Measurements from ENCODE around the gene UVSSA. TPM values are rescaled to one million over a fixed set of nuclear protein-coding genes. Genes with fewer than 3 reads are reported as not detected.
A peak's percentile ranks its signal among the peaks of the same experiment; 100 is the strongest.
"Not testable (repeated sequence)": the region's sequence is repeated elsewhere in the genome, so short reads cannot be mapped to it uniquely, and the experiment has no call there.

The UVSSA gene
- total and polyA plus RNA-seq, 8 donors = 9.2 to 30.9 (median 14.5) TPM

DNA sequence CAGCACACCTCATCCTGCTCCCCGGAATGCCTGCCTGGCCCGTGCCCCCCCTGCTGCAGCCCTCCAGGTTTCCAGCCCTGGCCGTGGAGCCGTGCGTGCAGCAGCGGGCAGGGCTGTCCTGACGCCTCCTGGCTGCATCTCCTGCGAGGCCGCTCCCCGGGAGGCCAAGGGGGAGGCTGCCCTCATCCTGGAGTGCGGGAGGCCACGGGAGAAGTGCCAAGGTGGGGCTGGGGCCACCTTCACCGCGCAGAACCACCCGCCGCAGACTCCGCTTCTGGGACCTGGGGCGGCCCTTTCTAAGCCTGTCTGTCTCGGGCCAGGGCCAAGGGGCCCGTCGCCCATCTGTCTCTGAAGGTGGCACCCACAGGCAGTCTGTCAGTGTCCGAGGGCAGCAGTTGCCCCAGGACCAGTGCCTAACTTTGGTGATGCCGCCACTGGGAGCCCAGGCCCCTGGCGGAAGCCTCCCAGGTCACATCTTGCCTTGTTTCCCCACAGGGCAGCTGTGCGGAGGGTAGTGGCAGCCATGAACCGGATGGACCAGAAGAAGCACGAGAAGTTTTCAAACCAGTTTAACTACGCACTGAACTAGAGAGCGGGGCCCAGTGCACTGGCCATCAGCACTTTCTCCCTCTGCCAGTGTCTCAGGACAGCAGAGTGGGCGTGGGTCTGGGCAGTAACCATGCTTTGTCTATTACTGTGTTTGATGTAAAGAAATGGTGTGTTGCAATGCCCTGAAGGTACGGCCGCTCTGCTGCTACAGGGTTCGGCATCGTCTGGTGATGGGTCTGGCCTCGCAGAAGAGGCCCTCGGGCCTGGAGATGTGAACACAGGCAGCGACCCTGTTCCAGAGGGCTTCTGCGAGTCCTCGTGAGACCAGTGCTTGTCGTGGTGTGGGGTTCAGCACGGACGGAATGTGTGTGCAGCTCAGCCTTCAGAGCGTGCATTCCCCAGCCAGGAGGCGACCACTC, 38.6 kb downstream of the UVSSA start:
- Histone ChIP-seq H3K9me3 (no peaks in the 10 kb centered on the region), H3K4me1 (no peaks in the 10 kb centered on the region), H3K27ac (no peak overlapping the region), H3K4me3 (no peak overlapping the region), H3K27me3 (no peaks in the 10 kb centered on the region), H3K36me3 (peaks cover 0 to 9% (median 5%) of the 10 kb centered on the region in 3 donors)
- TF ChIP-seq, protein P1, sequence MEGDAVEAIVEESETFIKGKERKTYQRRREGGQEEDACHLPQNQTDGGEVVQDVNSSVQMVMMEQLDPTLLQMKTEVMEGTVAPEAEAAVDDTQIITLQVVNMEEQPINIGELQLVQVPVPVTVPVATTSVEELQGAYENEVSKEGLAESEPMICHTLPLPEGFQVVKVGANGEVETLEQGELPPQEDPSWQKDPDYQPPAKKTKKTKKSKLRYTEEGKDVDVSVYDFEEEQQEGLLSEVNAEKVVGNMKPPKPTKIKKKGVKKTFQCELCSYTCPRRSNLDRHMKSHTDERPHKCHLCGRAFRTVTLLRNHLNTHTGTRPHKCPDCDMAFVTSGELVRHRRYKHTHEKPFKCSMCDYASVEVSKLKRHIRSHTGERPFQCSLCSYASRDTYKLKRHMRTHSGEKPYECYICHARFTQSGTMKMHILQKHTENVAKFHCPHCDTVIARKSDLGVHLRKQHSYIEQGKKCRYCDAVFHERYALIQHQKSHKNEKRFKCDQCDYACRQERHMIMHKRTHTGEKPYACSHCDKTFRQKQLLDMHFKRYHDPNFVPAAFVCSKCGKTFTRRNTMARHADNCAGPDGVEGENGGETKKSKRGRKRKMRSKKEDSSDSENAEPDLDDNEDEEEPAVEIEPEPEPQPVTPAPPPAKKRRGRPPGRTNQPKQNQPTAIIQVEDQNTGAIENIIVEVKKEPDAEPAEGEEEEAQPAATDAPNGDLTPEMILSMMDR (IDR thresholded peaks at IDR 0.05) = no peak
- ATAC-seq = no peak
- intact Hi-C loops (cut with DNase I) = no loop called here
- DNase-seq = peak in 3 of 6 donors; percentile 18 to 72 (median 35)
- WGBS, 2 donors = 96% methylated on average over 43 to 44 of the region's 44 CpGs
- FAIRE-seq = no peak

DNA sequence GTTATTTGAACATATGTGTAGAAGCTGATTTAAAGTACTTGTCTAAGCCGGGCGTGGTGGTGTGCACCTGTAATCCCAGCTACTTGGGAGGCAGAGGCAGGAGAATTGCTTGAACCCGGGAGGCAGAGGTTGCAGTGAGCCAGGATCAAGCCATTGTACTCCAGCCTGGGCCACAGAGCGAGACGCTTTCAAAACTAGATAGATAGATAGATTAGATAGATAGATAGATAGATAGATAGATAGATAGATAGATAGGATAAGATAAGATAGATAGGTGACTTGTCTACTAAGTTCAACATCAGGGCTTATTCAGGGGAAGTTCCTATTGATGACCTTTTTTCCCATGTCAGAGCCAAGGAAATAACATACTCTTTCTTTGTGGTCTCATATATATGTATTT, 46.4 kb downstream of the UVSSA start:
- H3K27ac ChIP-seq; FAIRE-seq; H3K4me1 ChIP-seq; H3K4me3 ChIP-seq; DNase-seq; H3K36me3 ChIP-seq; H3K27me3 ChIP-seq; ATAC-seq; intact Hi-C loops (cut with DNase I); H3K9me3 ChIP-seq: not testable (repeated sequence)
- WGBS, 2 donors = 97 to 98% methylated on average over 5 of the region's 5 CpGs

DNA sequence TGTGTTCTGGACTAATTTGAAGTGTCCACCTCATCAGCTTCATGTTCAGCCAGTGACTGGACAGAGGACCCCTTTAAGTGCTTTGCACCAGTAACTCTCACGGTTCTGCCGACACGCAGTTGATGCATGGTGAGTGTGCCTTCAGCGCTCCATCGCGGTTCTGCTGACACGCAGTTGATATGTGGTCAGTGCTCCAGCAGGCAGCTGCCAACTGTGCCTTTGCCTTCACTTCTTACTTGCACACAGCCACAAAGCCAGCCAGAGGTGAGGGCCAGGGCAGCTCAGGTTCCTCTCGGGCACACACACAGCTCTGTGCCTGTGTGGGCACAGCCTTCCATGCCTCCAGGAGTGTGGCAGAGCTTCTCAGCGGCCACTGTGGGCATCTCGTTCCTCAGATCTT, 46.9 kb downstream of the UVSSA start:
- Histone ChIP-seq H3K27ac (no peak overlapping the region), H3K36me3 (no peaks in the 10 kb centered on the region), H3K9me3 (no peaks in the 10 kb centered on the region), H3K27me3 (no peaks in the 10 kb centered on the region), H3K4me1 (no peaks in the 10 kb centered on the region), H3K4me3 (no peak overlapping the region)
- intact Hi-C loops (cut with DNase I) = no loop called here
- FAIRE-seq (no peak), DNase-seq (peak in 2 of 6 donors; percentile 37 to 38), ATAC-seq (no peak)
- TF ChIP-seq, protein P1 (IDR thresholded peaks at IDR 0.05) = no peak
- WGBS, 2 donors = 95 to 98% methylated on average over 10 of the region's 10 CpGs

DNA sequence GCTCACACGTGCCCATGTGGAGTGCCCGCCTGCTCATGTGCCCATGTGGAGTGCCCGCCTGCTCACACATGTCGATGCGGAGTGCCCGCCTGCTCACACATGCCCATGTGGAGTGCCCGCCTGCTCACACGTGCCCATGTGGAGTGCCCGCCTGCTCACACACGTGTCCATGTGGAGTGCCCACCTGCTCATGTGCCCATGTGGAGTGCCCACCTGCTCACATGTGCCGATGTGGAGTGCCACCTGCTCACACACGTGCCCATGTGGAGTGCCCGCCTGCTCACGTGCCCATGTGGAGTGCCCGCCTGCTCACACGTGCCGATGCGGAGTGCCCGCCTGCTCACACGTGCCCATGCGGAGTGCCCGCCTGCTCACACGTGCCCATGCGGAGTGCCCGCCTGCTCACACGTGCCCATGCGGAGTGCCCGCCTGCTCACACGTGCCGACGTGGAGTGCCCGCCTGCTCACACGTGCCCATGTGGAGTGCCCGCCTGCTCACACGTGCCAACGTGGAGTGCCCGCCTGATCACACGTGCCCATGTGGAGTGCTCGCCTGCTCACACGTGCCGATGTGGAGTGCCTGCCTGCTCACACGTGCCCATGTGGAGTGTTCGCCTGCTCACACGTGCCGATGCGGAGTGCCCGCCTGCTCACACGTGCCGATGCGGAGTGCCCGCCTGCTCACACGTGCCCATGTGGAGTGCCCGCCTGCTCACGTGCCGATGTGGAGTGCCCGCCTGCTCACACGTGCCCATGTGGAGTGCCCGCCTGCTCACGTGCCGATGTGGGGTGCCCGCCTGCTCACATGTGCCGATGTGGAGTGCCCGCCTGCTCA, 47.8 kb downstream of the UVSSA start:
- intact Hi-C loops (cut with DNase I); H3K9me3 ChIP-seq; H3K4me3 ChIP-seq; H3K27me3 ChIP-seq; FAIRE-seq; H3K4me1 ChIP-seq; H3K36me3 ChIP-seq; ATAC-seq; H3K27ac ChIP-seq: not testable (repeated sequence)
- peak in 2 of 6 donors; percentile 14 to 22 for DNase-seq
- 94 to 96% methylated on average over 48 to 62 of the region's 63 CpGs for WGBS, 2 donors

DNA sequence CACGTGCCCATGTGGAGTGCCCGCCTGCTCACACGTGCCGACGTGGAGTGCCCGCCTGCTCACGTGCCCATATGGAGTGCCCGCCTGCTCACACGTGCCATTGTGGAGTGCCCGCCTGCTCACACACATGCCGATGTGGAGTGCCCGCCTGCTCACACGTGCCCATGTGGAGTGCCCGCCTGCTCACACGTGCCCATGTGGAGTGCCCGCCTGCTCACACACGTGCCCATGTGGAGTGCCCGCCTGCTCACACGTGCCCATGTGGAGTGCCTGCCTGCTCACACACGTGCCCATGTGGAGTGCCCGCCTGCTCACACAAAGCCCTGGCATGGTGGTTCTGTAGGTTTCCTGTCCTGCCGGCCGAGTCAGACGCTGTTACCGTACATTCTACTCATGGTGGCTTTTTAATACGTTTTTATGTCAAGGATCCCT, 48.4 kb downstream of the UVSSA start:
- H3K9me3 ChIP-seq; H3K4me3 ChIP-seq; H3K27ac ChIP-seq; H3K36me3 ChIP-seq; ATAC-seq; intact Hi-C loops (cut with DNase I); FAIRE-seq; H3K4me1 ChIP-seq; H3K27me3 ChIP-seq: not testable (repeated sequence)
- peak in 2 of 6 donors; percentile 23 to 37 for DNase-seq
- WGBS, 2 donors = 95 to 96% methylated on average over 26 of the region's 26 CpGs

All from pancreas (tissue), 10 donors.